Activated CD4-positive, alpha-beta T cell treated with anti-CD3 and anti-CD28 coated beads for 36 hours (primary cell): Measurements from ENCODE around the gene THOC1. TPM values are rescaled to one million over a fixed set of nuclear protein-coding genes. Genes with fewer than 3 reads are reported as not detected.

Experiments
- ATAC-seq: fragments of 200-7000 bp; cut with Tn5 transposase; one replicate; pipeline ENCODE4 v1.10.0; 2021; ENCODE audit warnings: mild to moderate bottlenecking, moderate library complexity
- CTCF ChIA-PET: fragments of 350-600 bp; sonication (Branson Sonifier 250); formaldehyde crosslinking; loops from one replicate; lab custom pipeline; 2021; ENCODE audit warnings: antibody characterized with exemption; lab: Charles Lee
- POLR2A ChIA-PET: fragments of 350-600 bp; sonication (Branson Sonifier 250); formaldehyde crosslinking; loops from one replicate; lab custom pipeline; 2021; ENCODE audit warnings: antibody characterized with exemption, inconsistent platforms; lab: Charles Lee
- DNase-seq: peaks from one replicate; pipeline ENCODE4 v3.0.0-alpha.2; 2020
- H3K27ac Mint-ChIP-seq: one replicate; pipeline ENCODE4 v1.8.0; 2021; ENCODE audit warnings: mixed read lengths
- H3K27me3 Mint-ChIP-seq: one replicate; pipeline ENCODE4 v1.8.0; 2021; ENCODE audit warnings: mixed read lengths
- H3K36me3 Mint-ChIP-seq: one replicate; pipeline ENCODE4 v1.8.0; 2021; ENCODE audit warnings: low read depth, mixed read lengths
- H3K4me1 Mint-ChIP-seq: one replicate; pipeline ENCODE4 v1.8.0; 2021; ENCODE audit warnings: mixed read lengths
- H3K4me3 Mint-ChIP-seq: one replicate; pipeline ENCODE4 v1.8.0; 2021; ENCODE audit warnings: mild to moderate bottlenecking, moderate library complexity, mixed read lengths
- H3K9me3 Mint-ChIP-seq: one replicate; pipeline ENCODE4 v1.8.0; 2021; ENCODE audit warnings: low read depth, mixed read lengths
- intact Hi-C, 2 experiments: fragments of 100-400 bp; cut with DNase I in 1 of 2; cut with micrococcal nuclease in 1 of 2; formaldehyde crosslinking; loops; one replicate each; pipeline versions ENCODE4 v1.14.2 to v1.15.1; 2022 to 2024; cut with DNase I, micrococcal nuclease
- total RNA-seq, 2 experiments: library from RNA; stranded (reverse); gene quantifications; one replicate each; pipeline ENCODE4 v1.2.3, GENCODE V29; 2021

THOC1 gene
- total RNA-seq, 2 experiments from 2014 or later: 62.1 to 64.6 TPM

- ChIA-PET POLR2A (interaction anchor here (0.5 kb wide), 1 partner anchor 640 kb away, joined by 6 read pairs; no protein-coding TSS in a partner anchor), CTCF (no interaction called here)
- intact Hi-C loops: no loop called here
These were observed 76.1 kb downstream of the THOC1 start for GRCh38 chr18:191725-192124.

DNA sequence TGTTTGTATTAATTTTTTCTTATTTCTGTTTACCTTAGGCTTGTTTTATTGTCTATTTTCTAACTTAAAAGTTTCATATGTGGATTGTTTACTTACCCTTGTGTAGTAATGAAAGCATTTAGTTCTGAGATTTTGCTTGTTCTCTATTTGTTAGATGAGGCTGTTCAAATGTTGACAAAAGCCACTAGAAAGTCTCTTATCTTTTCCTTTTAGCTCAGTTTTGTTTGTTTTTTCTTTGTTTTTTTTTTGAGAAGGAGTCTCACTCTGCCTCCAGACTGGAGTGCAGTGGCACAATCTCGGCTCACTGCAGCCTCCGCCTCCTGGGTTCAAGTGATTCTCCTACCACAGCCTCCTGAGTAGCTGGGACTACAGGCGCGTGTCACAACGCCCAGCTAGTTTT lies 78.6 kb downstream of the THOC1 start:
- intact Hi-C loops: no loop called here
- no peaks in the 10 kb centered on the region for H3K9me3 Mint-ChIP-seq
- ATAC-seq (no peak), DNase-seq (no peak)
- ChIA-PET CTCF (interaction anchor here (1.4 kb wide), 1 partner anchor 11 kb away, joined by 4 read pairs; no protein-coding TSS in a partner anchor), POLR2A (interaction anchor here (0.6 kb wide), 1 partner anchor 10 kb away, joined by 7 read pairs; no protein-coding TSS in a partner anchor)
- H3K4me1 Mint-ChIP-seq: peaks cover 9% of the 10 kb centered on the region
- peaks cover 28% of the 10 kb centered on the region for H3K36me3 Mint-ChIP-seq
- no peaks in the 10 kb centered on the region for H3K27me3 Mint-ChIP-seq
- H3K4me3 Mint-ChIP-seq: no peak overlapping the region
- H3K27ac Mint-ChIP-seq: no peak overlapping the region

More at GRCh38 chr18:191725-192124, 76.1 kb downstream of the THOC1 start:
- H3K27me3 Mint-ChIP-seq: no peaks in the 10 kb centered on the region
- peaks cover 31% of the 10 kb centered on the region for H3K36me3 Mint-ChIP-seq
- H3K9me3 Mint-ChIP-seq: no peaks in the 10 kb centered on the region
- ATAC-seq: no peak
- H3K27ac Mint-ChIP-seq: no peak overlapping the region
- no peak overlapping the region for H3K4me3 Mint-ChIP-seq
- no peak for DNase-seq
- peaks cover 9% of the 10 kb centered on the region for H3K4me1 Mint-ChIP-seq

DNA sequence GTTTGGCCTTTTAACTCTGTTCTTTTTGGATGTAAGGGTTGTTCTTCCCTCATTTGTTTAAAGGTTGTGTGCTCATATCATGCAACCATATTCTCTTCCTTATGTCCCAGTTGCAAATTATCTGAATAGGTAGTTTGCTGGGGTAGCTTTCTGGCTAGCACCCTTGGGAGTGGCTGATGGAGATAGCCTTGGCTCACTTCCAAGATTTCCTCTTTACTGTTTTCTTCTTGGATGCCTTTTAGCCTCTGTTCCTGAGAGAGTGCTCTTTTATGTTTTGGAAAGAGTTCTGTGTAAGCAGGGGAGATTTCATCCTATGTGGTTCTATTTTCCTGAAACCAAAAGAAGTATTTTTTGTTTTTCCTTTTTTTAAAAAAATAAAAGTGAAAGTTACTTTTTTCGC lies 84.1 kb downstream of the THOC1 start:
- ChIA-PET POLR2A (no interaction called here), CTCF (no interaction called here)
- ATAC-seq: no peak
- no peaks in the 10 kb centered on the region for H3K9me3 Mint-ChIP-seq
- no peak overlapping the region for H3K4me3 Mint-ChIP-seq
- no peak for DNase-seq
- intact Hi-C loops: no loop called here
- peaks cover 18% of the 10 kb centered on the region for H3K4me1 Mint-ChIP-seq
- no peaks in the 10 kb centered on the region for H3K27me3 Mint-ChIP-seq
- no peak overlapping the region for H3K27ac Mint-ChIP-seq
- H3K36me3 Mint-ChIP-seq: peaks cover 34% of the 10 kb centered on the region

DNA sequence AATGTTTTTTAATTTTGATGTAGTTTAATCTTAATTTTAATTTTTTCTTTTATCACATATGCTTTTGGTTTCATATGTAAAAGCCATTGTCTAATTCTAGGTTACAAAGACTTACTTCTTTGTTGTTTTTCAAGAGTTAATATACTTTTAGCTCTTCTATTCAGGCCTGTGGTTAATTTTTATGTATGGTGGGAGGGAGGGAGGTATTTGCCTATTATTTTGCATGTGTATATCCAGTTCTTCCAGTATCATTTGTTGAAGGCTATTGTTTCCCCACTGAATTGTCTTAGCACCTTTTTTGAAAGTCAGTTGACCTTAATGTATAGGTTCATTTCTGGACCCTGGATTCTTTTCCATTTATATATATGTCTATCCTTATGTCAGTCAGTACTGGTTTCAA lies 86.1 kb downstream of the THOC1 start:
- H3K27ac Mint-ChIP-seq: no peak overlapping the region
- ChIA-PET POLR2A (no interaction called here), CTCF (interaction anchor here (0.8 kb wide), 1 partner anchor 33 kb away, joined by 3 read pairs; no protein-coding TSS in a partner anchor)
- intact Hi-C loops: no loop called here
- DNase-seq (no peak), ATAC-seq (no peak)
- no peaks in the 10 kb centered on the region for H3K9me3 Mint-ChIP-seq
- peaks cover 22% of the 10 kb centered on the region for H3K4me1 Mint-ChIP-seq
- H3K4me3 Mint-ChIP-seq: no peak overlapping the region
- no peaks in the 10 kb centered on the region for H3K27me3 Mint-ChIP-seq
- H3K36me3 Mint-ChIP-seq: peaks cover 31% of the 10 kb centered on the region

GRCh38 chr18:179499-179898 lies 88.3 kb downstream of the THOC1 start:
- Mint-ChIP-seq H3K4me1 (peaks cover 26% of the 10 kb centered on the region), H3K9me3 (no peaks in the 10 kb centered on the region), H3K27me3 (no peaks in the 10 kb centered on the region), H3K4me3 (no peak overlapping the region), H3K36me3 (peaks cover 32% of the 10 kb centered on the region), H3K27ac (no peak overlapping the region)
- POLR2A ChIA-PET: interaction anchor here (0.6 to 0.7 kb wide), 2 partner anchors 10 to 50 kb away, joined by 6 to 7 read pairs; no protein-coding TSS in a partner anchor
- ATAC-seq: no peak
- intact Hi-C loops: no loop called here
- CTCF ChIA-PET: no interaction called here
- no peak for DNase-seq

GRCh38 chr18:172361-172760 lies 95.5 kb downstream of the THOC1 start:
- H3K4me1 Mint-ChIP-seq: peaks cover 6% of the 10 kb centered on the region
- H3K9me3 Mint-ChIP-seq: no peaks in the 10 kb centered on the region
- ATAC-seq (no peak), DNase-seq (no peak)
- intact Hi-C loops: no loop called here
- CTCF ChIA-PET: interaction anchor here (0.6 to 0.9 kb wide), 3 partner anchors 13 to 74 kb away, joined by 3 to 4 read pairs (median 4); partner anchors contain the start of gene USP14
- H3K36me3 Mint-ChIP-seq: peaks cover 33% of the 10 kb centered on the region
- no peaks in the 10 kb centered on the region for H3K27me3 Mint-ChIP-seq
- no peak overlapping the region for H3K27ac Mint-ChIP-seq
- POLR2A ChIA-PET: no interaction called here
- no peak overlapping the region for H3K4me3 Mint-ChIP-seq

Other genes starting within 250 kb of the THOC1 start
- not detected for gene TUBB8B, start 218.4 kb downstream of the THOC1 start, total RNA-seq
- gene USP14, start 109.5 kb downstream of the THOC1 start, total RNA-seq: 100 to 1,000 TPM in 1 of 2 experiments, 10 to 100 TPM in 1; 94.7 to 101 TPM
- not detected for gene COLEC12, start 232.7 kb upstream of the THOC1 start, total RNA-seq